ENCODE results near the gene DTYMK.

DNA sequence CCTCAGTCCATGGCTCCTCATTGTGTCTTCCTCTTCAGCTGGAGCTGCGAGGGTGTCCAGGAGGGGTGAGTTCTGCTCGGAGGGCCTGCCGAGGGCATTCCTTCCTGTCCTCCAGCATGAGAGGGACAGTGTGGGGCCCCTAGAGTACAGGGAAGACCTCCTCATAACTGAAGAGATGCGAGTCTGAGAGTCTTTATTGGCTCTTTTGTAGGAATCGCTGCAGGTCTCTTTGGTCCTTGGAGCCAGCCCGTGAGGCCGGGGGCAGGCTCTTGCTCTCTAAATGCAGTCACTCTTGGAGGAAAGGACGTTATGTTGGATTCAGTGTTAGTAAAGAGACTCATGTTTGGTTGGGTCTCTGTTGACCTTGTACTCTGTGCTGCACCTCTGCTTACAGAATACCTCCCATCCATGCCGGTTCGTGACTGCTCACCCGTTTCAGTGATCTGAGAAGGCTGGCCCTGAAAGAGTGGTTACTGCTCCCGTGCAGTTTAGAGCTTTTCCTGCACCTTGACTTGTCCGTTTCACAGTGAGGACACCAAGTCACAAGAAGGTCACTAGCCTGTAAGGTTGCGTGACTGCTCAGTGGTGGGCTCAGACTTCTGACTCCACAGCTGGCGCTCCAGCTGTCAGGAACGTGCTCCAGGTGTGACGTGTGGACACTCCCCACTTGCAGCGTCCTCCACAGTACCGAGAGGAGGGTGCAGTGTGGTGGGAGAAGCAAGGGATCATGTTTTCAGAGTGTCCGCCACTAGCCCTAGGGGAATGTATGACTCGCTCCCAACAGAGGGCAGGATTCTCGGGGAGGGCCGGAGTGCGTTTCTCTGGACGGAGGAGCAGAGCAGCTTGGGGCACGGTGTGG is 41.3 kb downstream of the DTYMK start:
- no peak for TF ChIP-seq POLR2A (IDR thresholded peaks at IDR 0.05; ENCODE audit: low read depth, low read length)
- TF ChIP-seq GATA2 (IDR thresholded peaks at IDR 0.05; ENCODE audit: insufficient read depth, insufficient read length, low read depth, low read length) = no peak
- TF ChIP-seq POLR2AphosphoS5 (IDR thresholded peaks at IDR 0.05; ENCODE audit: insufficient read depth, low read depth, low read length) = no peak
- no peak for TF ChIP-seq EZH2 (IDR thresholded peaks at IDR 0.05; ENCODE audit: borderline replicate concordance, low read depth, low read length, severe bottlenecking)
